ENCODE data around the gene PVRIG.

- TF ChIP-seq CTCF (conservative IDR thresholded peaks at IDR 0.05; ENCODE audit: low read depth, low read length) (no peak), EZH2 (IDR thresholded peaks at IDR 0.05; ENCODE audit: borderline replicate concordance, low read depth, low read length, poor library complexity, severe bottlenecking) (no peak)
Observed at GRCh38 chr7:100211342-100211780, 8.4 kb upstream of the PVRIG start.
